NT2/D1 (cell line): ENCODE data around the gene LYPD6.

ENCODE experiments used
- DNase-seq: peaks from one replicate; pipeline ENCODE4 v3.0.0-alpha.2; 2011; ENCODE audit warnings: low read depth, low spot score
- H3K27me3 ChIP-seq: 2 replicates; pipeline ENCODE4 v1.6.0; 2011; ENCODE audit warnings: mild to moderate bottlenecking; ENCODE audit not compliant: insufficient read length, insufficient read depth
- H3K36me3 ChIP-seq: 2 replicates; pipeline ENCODE4 v1.6.1; 2011; ENCODE audit warnings: mild to moderate bottlenecking, low read length, mixed read lengths; ENCODE audit not compliant: insufficient read depth, insufficient read length
- H3K4me1 ChIP-seq: 2 replicates; pipeline ENCODE4 v1.5.1; 2011; ENCODE audit not compliant: insufficient read depth, insufficient read length
- H3K4me3 ChIP-seq: 2 replicates; pipeline ENCODE4 v1.5.1; 2011; ENCODE audit warnings: low read depth; ENCODE audit not compliant: insufficient read length
- H3K9ac ChIP-seq: 2 replicates; pipeline ENCODE4 v1.6.0; 2011; ENCODE audit warnings: low read depth; ENCODE audit not compliant: insufficient read length
- H3K9me3 ChIP-seq: 2 replicates; pipeline ENCODE4 v1.5.1; 2011; ENCODE audit warnings: mild to moderate bottlenecking, low read length; ENCODE audit not compliant: insufficient read depth
- SUZ12 ChIP-seq: IDR thresholded peaks from 2 replicates; pipeline ENCODE4 v1.6.1; 2011; ENCODE audit not compliant: insufficient read length, insufficient read depth; ENCODE audit errors: extremely low read depth
- YY1 ChIP-seq: IDR thresholded peaks from 2 replicates; pipeline ENCODE4 v1.6.1; 2011; ENCODE audit not compliant: insufficient read length, insufficient read depth
- ZNF274 ChIP-seq: IDR thresholded peaks from 2 replicates; pipeline ENCODE4 v1.6.1; 2011; ENCODE audit warnings: mild to moderate bottlenecking, low read depth, low read length

LYPD6 gene

DNA sequence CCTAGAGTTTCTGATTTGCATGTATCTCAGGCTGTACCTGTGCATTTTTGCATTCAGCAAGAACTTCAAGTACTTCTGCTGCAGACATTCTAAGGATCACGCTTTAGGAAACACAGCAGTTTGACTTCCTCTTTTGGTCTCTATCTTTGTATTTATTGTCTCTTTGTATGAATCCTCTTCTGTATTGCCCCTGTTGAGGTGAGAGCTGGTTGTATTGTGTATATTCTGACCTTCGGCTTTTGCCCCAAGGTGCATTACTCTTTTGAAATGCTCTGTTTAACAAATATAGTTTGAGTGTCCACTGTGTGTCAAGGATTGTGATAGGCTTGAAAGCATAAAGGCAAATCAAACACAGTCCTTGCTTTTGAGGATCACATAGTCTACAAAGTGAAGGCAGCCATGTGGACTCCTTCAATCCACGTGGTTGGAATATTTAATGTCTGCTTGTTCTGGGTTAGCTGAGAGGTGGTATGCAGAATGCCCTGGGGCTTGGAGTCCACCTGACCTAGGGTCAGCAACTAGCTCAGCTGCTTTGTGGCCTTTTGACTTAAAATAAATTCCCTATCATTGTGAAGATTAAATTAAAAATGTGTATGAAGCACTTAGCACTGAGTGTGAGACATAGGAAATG, 108.1 kb downstream of the LYPD6 start:
- H3K4me1 ChIP-seq, result no peaks in the 10 kb centered on the region
- TF ChIP-seq ZNF274 (no peak), YY1 (no peak), SUZ12 (no peak)
- no peaks in the 10 kb centered on the region for H3K27me3 ChIP-seq
- no peak overlapping the region for H3K4me3 ChIP-seq
- H3K36me3 ChIP-seq, result no peaks in the 10 kb centered on the region
- no peak overlapping the region for H3K9ac ChIP-seq
- no peaks in the 10 kb centered on the region for H3K9me3 ChIP-seq
- no peak for DNase-seq

DNA sequence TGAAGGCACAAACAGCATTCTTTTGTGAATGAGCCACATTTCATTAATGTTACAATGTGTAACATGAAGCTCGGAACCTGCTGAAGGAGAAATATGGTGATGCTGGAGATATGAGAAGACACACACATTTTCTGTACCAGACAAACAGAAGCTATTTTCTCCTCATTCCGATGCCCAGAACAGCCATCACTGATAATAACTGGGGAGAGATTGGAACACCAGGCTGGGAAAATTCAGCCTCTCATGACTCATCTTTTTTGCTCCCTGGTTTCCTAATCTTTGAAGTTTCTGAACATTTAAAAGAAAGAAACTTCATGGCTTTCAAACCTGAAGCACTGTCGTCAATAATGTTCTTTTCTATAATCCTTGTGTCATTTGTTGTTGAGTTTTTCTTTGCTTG, 110.9 kb downstream of the LYPD6 start:
- no peak for DNase-seq
- TF ChIP-seq SUZ12 (no peak), YY1 (no peak), ZNF274 (no peak)

DNA sequence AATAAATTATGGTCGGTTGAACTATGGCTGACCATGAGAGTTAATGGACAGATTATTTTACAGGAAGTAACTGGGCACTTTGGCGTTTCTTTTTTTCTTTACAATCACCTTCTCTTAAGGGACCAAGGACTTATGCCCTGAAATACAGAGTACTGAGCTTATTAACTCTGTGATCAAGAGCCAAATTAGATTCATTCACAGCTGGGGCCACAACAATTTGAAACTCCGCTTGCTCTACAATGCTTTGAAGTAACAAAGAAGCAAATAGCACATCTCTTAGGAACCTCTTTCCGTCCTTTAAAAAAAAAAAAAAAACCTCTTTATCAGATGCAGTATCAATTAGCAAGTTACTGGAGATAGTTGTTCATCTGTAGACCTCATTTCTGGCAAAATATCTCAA, 112.0 kb downstream of the LYPD6 start:
- H3K9me3 ChIP-seq, result no peaks in the 10 kb centered on the region
- no peaks in the 10 kb centered on the region for H3K4me1 ChIP-seq
- TF ChIP-seq YY1 (no peak), ZNF274 (no peak), SUZ12 (no peak)
- no peaks in the 10 kb centered on the region for H3K27me3 ChIP-seq
- DNase-seq, result no peak
- H3K36me3 ChIP-seq, result no peaks in the 10 kb centered on the region
- H3K4me3 ChIP-seq, result no peak overlapping the region
- no peak overlapping the region for H3K9ac ChIP-seq

More for the DNA sequence above, 110.9 kb downstream of the LYPD6 start:
- Histone ChIP-seq H3K36me3 (no peaks in the 10 kb centered on the region), H3K9me3 (no peaks in the 10 kb centered on the region), H3K4me3 (no peak overlapping the region), H3K4me1 (no peaks in the 10 kb centered on the region), H3K9ac (no peak overlapping the region), H3K27me3 (no peaks in the 10 kb centered on the region)

DNA sequence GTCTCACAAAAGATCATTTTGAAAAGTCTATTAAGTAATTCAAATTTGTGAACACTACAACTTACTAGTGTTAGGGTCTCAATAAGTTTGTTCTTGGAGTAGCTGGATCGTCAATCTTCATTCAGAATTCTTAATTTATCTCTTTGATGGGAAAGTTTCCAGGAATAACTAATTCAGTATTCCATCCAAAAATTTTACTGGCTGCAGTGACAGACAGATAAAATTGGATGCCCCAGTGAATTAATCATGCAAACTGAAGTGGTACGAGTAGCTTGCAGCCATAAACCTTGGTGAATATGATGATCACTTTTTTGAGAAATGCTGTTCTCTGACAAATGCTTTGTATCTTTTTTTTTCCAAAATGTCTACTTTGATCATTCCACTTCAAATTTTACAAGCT, 112.8 kb downstream of the LYPD6 start:
- Histone ChIP-seq H3K36me3 (no peaks in the 10 kb centered on the region), H3K4me3 (no peak overlapping the region), H3K9ac (no peak overlapping the region), H3K9me3 (no peaks in the 10 kb centered on the region), H3K4me1 (no peaks in the 10 kb centered on the region), H3K27me3 (no peaks in the 10 kb centered on the region)
- TF ChIP-seq YY1 (no peak), ZNF274 (no peak), SUZ12 (no peak)
- DNase-seq, result no peak

DNA sequence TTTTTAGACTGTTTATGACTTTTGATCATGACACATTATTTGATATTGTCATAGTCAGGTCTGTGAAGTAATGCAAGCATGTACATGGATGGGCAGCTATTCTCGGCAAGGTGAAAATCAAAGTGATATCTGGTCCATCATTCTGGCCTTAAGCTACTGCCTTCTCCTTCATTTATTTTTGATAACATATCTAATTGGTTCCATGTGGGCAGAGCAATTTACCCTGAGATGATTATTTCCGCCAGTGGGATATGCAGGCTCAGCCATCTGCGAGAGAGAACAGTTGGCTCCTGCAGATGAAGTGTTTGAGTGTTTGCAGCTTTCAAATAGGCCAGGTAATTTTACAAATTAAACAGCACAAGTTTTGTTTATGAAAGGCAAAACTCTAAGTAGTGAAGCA, 116.4 kb downstream of the LYPD6 start:
- no peaks in the 10 kb centered on the region for H3K9me3 ChIP-seq
- peaks cover 3% of the 10 kb centered on the region for H3K4me1 ChIP-seq
- no peak overlapping the region for H3K4me3 ChIP-seq
- no peaks in the 10 kb centered on the region for H3K36me3 ChIP-seq
- TF ChIP-seq SUZ12 (no peak), ZNF274 (no peak), YY1 (no peak)
- no peak for DNase-seq
- H3K9ac ChIP-seq, result no peak overlapping the region
- H3K27me3 ChIP-seq, result no peaks in the 10 kb centered on the region

DNA sequence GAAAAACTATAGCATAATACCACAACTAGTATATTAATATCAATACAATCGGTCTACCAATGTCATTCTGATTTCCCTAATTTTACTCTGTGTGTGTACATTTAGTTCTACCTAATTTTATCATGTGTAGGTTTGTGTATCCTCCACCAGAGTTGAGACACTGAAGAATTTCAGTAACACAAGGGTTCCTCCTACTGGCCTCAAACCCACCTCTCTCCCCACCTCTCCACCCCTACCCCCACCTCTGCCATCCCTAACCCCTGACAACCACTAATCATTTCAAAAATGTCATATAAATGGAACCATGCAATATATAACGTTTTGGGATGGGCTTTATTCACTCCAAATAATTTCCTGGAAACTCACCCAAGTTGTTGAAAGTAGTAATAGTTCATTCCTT, 117.9 kb downstream of the LYPD6 start:
- no peaks in the 10 kb centered on the region for H3K9me3 ChIP-seq
- H3K27me3 ChIP-seq, result no peaks in the 10 kb centered on the region
- no peaks in the 10 kb centered on the region for H3K36me3 ChIP-seq
- no peak overlapping the region for H3K4me3 ChIP-seq
- peaks cover 3% of the 10 kb centered on the region for H3K4me1 ChIP-seq
- no peak for DNase-seq
- H3K9ac ChIP-seq, result no peak overlapping the region
- no peak for TF ChIP-seq ZNF274
- no peak for TF ChIP-seq SUZ12

DNA sequence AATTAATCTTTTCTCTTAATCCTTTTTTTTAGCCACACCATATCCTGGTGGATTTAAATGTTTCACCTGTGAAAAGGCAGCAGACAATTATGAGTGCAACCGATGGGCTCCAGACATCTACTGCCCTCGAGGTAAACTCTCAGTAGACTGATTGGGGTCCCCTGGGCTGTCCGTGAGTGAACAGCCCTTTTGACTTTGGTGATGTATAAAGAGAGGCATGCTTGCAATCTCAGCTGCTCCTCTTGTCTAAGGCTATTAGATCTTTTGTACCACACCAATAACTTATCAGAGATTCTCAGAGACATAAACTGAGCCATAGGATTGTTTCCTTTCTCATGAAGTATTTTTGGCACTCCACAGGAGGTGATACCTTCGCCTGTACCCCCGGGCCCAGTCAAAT, 118.6 kb downstream of the LYPD6 start:
- no peaks in the 10 kb centered on the region for H3K27me3 ChIP-seq
- H3K9me3 ChIP-seq, result no peaks in the 10 kb centered on the region
- H3K4me3 ChIP-seq, result no peak overlapping the region
- H3K4me1 ChIP-seq, result peaks cover 3% of the 10 kb centered on the region
- TF ChIP-seq YY1, result no peak
- TF ChIP-seq ZNF274, result no peak
- no peak for TF ChIP-seq SUZ12
- DNase-seq, result no peak
- no peaks in the 10 kb centered on the region for H3K36me3 ChIP-seq
- no peak overlapping the region for H3K9ac ChIP-seq
